ENCODE results near the gene ANKHD1. TPM values are rescaled to one million over a fixed set of nuclear protein-coding genes. Genes with fewer than 3 reads are reported as not detected.
A peak's percentile ranks its signal among the peaks of the same experiment; 100 is the strongest.
"Not testable (repeated sequence)": the region's sequence is repeated elsewhere in the genome, so short reads cannot be mapped to it uniquely, and the experiment has no call there.

The ANKHD1 gene
- polyA plus RNA-seq, 3 donors, result 32.7 to 42.7 (median 36.8) TPM

GRCh38 chr5:140568443-140569063, 166.9 kb downstream of the ANKHD1 start:
- no peak overlapping the region for H3K27ac ChIP-seq (ENCODE audit: low read depth, low read length)
- WGBS, 3 donors, result 73 to 93% (median 91%) methylated on average over 2 of the region's 2 CpGs

GRCh38 chr5:140569197-140569596, 167.6 kb downstream of the ANKHD1 start:
- H3K27ac ChIP-seq (ENCODE audit: low read depth, low read length), result no peak overlapping the region
- WGBS, 3 donors, result 25 to 79% (median 41%) methylated on average over 4 of the region's 4 CpGs

DNA sequence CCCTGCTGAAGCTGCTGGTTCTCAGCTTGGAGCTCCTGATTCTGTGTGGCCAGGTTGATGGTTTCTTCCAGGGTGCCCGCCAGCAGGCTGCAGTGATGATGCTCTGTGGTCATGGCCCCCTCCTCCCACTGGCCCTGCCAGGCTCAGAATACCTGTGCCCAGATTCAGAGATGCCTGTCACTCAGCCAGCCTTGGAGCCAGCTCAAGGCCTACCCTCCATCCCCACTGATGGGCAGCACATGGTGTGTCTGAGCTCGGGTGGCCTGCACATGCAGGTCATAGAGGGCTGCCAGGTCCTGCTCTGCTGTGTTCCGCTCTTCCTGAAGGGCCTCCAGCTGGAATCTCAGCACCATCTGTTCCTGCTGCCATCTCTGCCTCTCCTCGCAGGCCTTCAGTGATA, 168.4 kb downstream of the ANKHD1 start:
- peak overlapping the region; percentile 17 for H3K27ac ChIP-seq (ENCODE audit: low read depth, low read length)
- WGBS, 3 donors, result 84 to 93% (median 93%) methylated on average over 4 of the region's 4 CpGs

DNA sequence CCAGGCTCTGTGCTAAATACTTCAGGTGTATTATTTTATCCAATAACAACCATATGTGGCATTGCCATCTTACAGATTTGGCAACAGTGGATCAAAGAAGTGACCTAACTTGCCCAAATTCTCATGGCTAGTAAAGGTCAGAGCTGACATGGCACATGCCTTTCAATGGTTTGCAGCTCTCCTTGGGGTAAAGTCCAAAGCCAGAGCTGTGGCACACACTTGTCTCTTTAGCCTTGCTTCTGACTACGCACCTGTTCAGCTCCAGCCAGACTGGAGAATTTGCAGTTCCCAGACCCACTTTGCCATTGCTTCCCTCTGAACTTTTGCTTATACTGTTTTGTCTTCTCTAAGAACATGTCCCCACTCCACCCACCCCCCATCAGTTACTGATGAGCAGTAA, 168.9 kb downstream of the ANKHD1 start:
- 96 to 100% (median 100%) methylated on average over 1 of the region's 1 CpG for WGBS, 3 donors
- H3K27ac ChIP-seq (ENCODE audit: low read depth, low read length), result peak overlapping the region; percentile 17

GRCh38 chr5:140571105-140571504, 169.5 kb downstream of the ANKHD1 start:
- 65 to 77% (median 75%) methylated on average over 5 of the region's 5 CpGs for WGBS, 3 donors
- H3K27ac ChIP-seq (ENCODE audit: low read depth, low read length), result no peak overlapping the region

DNA sequence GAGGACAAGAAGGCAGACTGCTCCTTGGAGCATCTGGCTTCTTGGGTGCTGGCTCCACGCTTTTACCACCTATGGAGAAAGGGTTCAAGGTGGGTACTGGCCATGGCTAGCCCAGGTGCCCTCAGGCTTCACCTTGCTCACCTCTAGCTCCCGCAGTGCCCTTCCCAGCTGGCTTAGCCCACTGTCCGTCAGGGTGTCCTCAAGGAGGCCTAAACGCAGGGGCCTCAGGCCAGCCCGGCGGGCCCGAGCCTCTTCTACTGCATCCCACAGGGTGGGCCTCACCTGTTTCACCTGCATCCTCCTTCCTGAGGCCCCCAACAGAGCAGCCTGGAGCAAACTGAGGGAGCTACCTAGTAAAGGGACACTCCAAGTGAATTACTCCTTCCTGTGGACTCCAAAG, 172.1 kb downstream of the ANKHD1 start:
- H3K27ac ChIP-seq (ENCODE audit: low read depth, low read length), result no peak overlapping the region

DNA sequence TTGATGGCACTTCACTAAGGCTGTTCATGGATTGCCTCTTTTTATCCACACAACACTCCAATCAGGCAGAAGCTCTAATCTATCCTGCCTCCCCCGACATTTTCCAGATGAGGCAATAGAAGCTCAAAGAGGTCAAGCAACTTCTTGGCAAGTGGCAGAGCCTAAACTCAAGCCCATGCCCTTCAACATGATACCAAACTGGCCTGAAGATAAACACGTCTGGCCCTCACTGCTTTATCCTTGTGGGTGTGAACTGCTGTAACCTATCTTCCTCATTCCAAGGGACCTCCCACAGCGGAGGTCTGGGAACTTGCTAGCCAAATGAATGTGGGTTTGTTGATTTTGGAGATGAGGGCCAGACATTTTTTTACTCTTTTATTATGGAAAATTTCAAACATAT, 172.5 kb downstream of the ANKHD1 start:
- 40 to 48% (median 47%) methylated on average over 3 of the region's 3 CpGs for WGBS, 3 donors
- no peak overlapping the region for H3K27ac ChIP-seq (ENCODE audit: low read depth, low read length)

More for the DNA sequence above, 172.1 kb downstream of the ANKHD1 start:
- 93 to 95% (median 94%) methylated on average over 7 of the region's 7 CpGs for WGBS, 3 donors

DNA sequence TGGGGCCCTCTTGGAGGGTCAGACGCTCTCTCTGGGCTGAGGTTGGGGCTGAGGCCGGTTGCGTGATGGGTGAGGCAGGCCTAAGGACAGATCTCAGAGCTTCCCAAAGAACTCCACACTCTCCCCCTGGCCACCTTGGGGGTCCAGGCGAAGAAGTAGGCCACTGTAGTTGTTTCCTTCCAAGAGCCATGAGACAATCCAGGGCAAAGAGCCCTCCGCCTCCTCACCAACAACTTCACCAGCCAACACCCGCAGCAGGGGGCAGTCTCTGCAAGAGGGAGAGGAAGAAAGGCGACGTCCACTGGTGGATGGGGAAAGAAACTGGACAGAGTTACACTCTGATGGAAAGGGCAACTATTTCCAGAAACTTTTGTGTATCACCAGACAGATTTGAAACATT, 173.7 kb downstream of the ANKHD1 start:
- 65 to 80% (median 72%) methylated on average over 8 of the region's 8 CpGs for WGBS, 3 donors
- H3K27ac ChIP-seq (ENCODE audit: low read depth, low read length), result no peak overlapping the region

DNA sequence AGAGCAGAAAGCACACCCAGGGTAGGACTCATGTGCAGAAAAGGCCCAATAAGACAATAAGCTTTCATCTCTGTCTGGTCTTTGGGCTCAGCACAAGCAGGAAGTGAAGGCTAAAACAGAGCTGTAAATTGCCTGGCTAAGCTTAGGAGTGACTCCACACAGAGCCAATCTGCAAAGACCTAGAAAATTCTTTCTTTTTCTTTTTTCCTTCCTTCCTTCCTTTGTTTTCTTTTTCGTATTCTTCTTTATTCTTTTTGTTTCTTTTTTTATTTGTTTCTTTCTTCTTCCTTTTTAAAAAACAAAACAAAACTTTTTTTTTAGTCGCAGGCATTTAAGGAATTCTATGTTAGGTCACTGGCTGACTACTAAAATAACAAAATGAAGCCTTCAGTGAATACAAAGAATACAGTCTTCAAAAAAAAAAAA, 175.2 kb downstream of the ANKHD1 start:
- no peak overlapping the region for H3K27ac ChIP-seq (ENCODE audit: low read depth, low read length)
- WGBS, 3 donors, result 67 to 75% (median 70%) methylated on average over 2 of the region's 2 CpGs

- 92 to 95% (median 94%) methylated on average over 6 of the region's 6 CpGs for WGBS, 3 donors
- not testable (repeated sequence) for H3K27ac ChIP-seq (ENCODE audit: low read depth, low read length)
Observed at GRCh38 chr5:140579188-140579747, 177.6 kb downstream of the ANKHD1 start.

GRCh38 chr5:140587495-140587894, 185.9 kb downstream of the ANKHD1 start:
- H3K27ac ChIP-seq (ENCODE audit: low read depth, low read length), result no peak overlapping the region
- 92 to 100% (median 98%) methylated on average over 1 of the region's 1 CpG for WGBS, 3 donors

- H3K27ac ChIP-seq (ENCODE audit: low read depth, low read length), result no peak overlapping the region
- WGBS, 3 donors, result 19 to 73% (median 20%) methylated on average over 5 of the region's 5 CpGs
Observed at GRCh38 chr5:140588311-140589070, 186.9 kb downstream of the ANKHD1 start.

Other genes starting within 250 kb of the ANKHD1 start
- gene CYSTM1, start 226.6 kb upstream of the ANKHD1 start, polyA plus RNA-seq, result 100 to 1,000 TPM in 2 of 3 donors, 10 to 100 TPM in 1; 72.8 to 218 (median 107) TPM
- gene PFDN1, start 98.7 kb upstream of the ANKHD1 start, polyA plus RNA-seq, result 10 to 100 TPM; 30.2 to 94.8 (median 85.1) TPM
- gene HBEGF, start 55.2 kb upstream of the ANKHD1 start, polyA plus RNA-seq, result 10 to 100 TPM in 2 of 3 donors, 1 to 10 TPM in 1; 3.5 to 40.2 (median 20.0) TPM
- under 1 TPM in 2 of 3 donors, not detected in 1; 0.06 to 0.12 TPM for gene SLC4A9, start 41.6 kb upstream of the ANKHD1 start, polyA plus RNA-seq
- 10 to 100 TPM; 32.4 to 75.8 (median 40.6) TPM for gene EIF4EBP3, start 145.8 kb downstream of the ANKHD1 start, polyA plus RNA-seq
- 10 to 100 TPM in 2 of 3 donors, 1 to 10 TPM in 1; 9.6 to 33.1 (median 30.2) TPM for gene SRA1, start 155.6 kb downstream of the ANKHD1 start, polyA plus RNA-seq
- gene APBB3, start 162.8 kb downstream of the ANKHD1 start, polyA plus RNA-seq, result 10 to 100 TPM; 18.5 to 24.3 (median 22.2) TPM
- 10 to 100 TPM; 31.2 to 65.9 (median 43.5) TPM for gene SLC35A4, start 163.0 kb downstream of the ANKHD1 start, polyA plus RNA-seq
- gene CD14, start 231.3 kb downstream of the ANKHD1 start, polyA plus RNA-seq, result 100 to 1,000 TPM in 1 of 3 donors, 10 to 100 TPM in 2; 14.1 to 162 (median 73.4) TPM
- gene TMCO6, start 237.6 kb downstream of the ANKHD1 start, polyA plus RNA-seq, result 10 to 100 TPM; 12.6 to 18.7 (median 17.5) TPM
- 100 to 1,000 TPM in 2 of 3 donors, 10 to 100 TPM in 1; 89.9 to 200 (median 187) TPM for gene NDUFA2, start 245.8 kb downstream of the ANKHD1 start, polyA plus RNA-seq
- 10 to 100 TPM; 39.8 to 70.2 (median 65.8) TPM for gene IK, start 246.0 kb downstream of the ANKHD1 start, polyA plus RNA-seq

Measured in adipose tissue (tissue), 3 donors.